ENCODE results near the gene ETFB.

Gene ETFB

GRCh38 chr19:51372649-51373504, 6.7 kb upstream of the ETFB start, which contains the start of gene NKG7:
NKG7 (minus strand) TSS chr19:51372654; CDS start chr19:51372535, 119 bp downstream.
- no peak for TF ChIP-seq CTCF (IDR thresholded peaks at IDR 0.05; ENCODE audit: insufficient read depth, missing control alignments)
- no peak for DNase-seq (ENCODE audit: insufficient read length, low spot score)
- no peak for FAIRE-seq

GRCh38 chr19:51372021-51372648, 5.9 kb upstream of the ETFB start:
- DNase-seq (ENCODE audit: insufficient read length, low spot score) (no peak), FAIRE-seq (no peak)
- TF ChIP-seq CTCF (IDR thresholded peaks at IDR 0.05; ENCODE audit: insufficient read depth, missing control alignments): no peak

- no peak for TF ChIP-seq CTCF (IDR thresholded peaks at IDR 0.05; ENCODE audit: insufficient read depth, missing control alignments)
- no peak for DNase-seq (ENCODE audit: insufficient read length, low spot score)
- FAIRE-seq: no peak
Measured at GRCh38 chr19:51371186-51371690, 5.0 kb upstream of the ETFB start.

GRCh38 chr19:51370230-51370629, 4.0 kb upstream of the ETFB start:
- TF ChIP-seq CTCF (IDR thresholded peaks at IDR 0.05; ENCODE audit: insufficient read depth, missing control alignments): no peak
- FAIRE-seq: no peak
- no peak for DNase-seq (ENCODE audit: insufficient read length, low spot score)

- DNase-seq (ENCODE audit: insufficient read length, low spot score) (no peak), FAIRE-seq (no peak)
- no peak for TF ChIP-seq CTCF (IDR thresholded peaks at IDR 0.05; ENCODE audit: insufficient read depth, missing control alignments)
Measured at GRCh38 chr19:51368366-51369282, 2.4 kb upstream of the ETFB start, which contains the start of gene CLDND2. CLDND2 (minus strand) TSS chr19:51369003; CDS start chr19:51368577, 426 bp downstream.

- DNase-seq (ENCODE audit: insufficient read length, low spot score) (peak; percentile 92), FAIRE-seq (no peak)
- no peak for TF ChIP-seq CTCF (IDR thresholded peaks at IDR 0.05; ENCODE audit: insufficient read depth, missing control alignments)
Measured at GRCh38 chr19:51367565-51368365, 1.6 kb upstream of the ETFB start.
